H1 (cell line): ENCODE results near the gene FAM9C. TPM values are rescaled to one million over a fixed set of nuclear protein-coding genes. Genes with fewer than 3 reads are reported as not detected.

Source experiments
- BCL11A ChIP-seq, 2 experiments: IDR thresholded peaks; one replicate each; pipeline ENCODE4 v1.6.1; 2011; ENCODE audit warnings: low read depth in 2 of 2, low read length in 2 of 2, mild to moderate bottlenecking in 2 of 2
- FOSL1 ChIP-seq: IDR thresholded peaks from 2 replicates; pipeline ENCODE4 v1.6.1; 2011; ENCODE audit warnings: mild to moderate bottlenecking, low read depth, low read length, moderate library complexity; ENCODE audit not compliant: insufficient read depth
- polyA plus RNA-seq, 7 experiments: library from polyadenylated mRNA; depleted of rRNA in 3 of 7; stranded (reverse) in 5 of 7; unstranded in 2 of 7; fragments of >200 nt in 5 of 7; fragments of 200-250 nt in 2 of 7; gene quantifications; 1 replicate in 5 of 7; 2 replicates in 1 of 7; 4 replicates in 1 of 7; pipeline versions ENCODE4 v1.2.1 to v1.2.3, GENCODE V29; 2011 to 2013; ENCODE audit warnings: missing spikeins in 2 of 7, mixed read lengths in 2 of 7
- total RNA-seq: library from RNA; stranded (reverse); fragmentation: NEBNext Ultra II Directional; extraction: Animal tissue kit (Norgen Biotek cat#: 25700); gene quantifications from 2 replicates; pipeline ENCODE4 v1.2.1, GENCODE V29; 2021

Gene FAM9C
- total and polyA plus RNA-seq, 2 of the 8 experiments (the other 6 are each of a cell fraction or from before 2014, with no cell fraction given): not detected

DNA sequence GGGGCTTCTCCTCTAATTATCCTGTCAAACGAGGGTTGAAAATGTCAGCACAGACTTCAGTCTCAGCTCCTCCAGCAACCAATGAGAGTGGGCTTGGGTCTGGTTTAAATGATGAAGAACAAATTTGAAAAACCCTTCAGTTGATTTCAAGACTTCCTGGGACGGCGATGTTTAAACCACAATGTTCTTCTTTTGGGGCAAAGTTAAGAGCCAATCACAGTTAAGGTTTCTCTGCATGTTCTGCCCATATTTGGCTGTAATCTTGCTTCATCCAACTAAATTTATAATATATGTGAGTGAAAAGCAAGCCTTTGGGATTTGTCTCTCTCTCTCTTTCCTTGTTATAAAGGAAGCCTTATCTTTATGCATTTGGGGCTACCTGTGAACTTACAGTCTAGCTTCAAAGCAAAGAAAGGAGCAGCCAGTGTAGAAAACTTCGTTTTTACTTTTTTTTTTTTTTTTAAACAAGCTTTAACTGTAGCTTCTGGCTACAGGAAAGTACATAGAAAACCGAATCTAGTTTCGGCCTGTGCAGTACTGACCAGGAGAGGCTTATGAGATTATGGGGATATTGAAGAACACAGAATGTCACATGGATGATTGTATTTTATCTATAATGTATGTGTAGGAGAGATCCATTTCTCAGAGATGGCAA lies 46.8 kb upstream of the FAM9C start (continued):
- no peak for TF ChIP-seq FOSL1
- TF ChIP-seq BCL11A (IDR thresholded peaks at IDR 0.05; ENCODE audit: low read depth in 2 of 2, low read length in 2 of 2): no peak
